Stimulated activated CD8-positive, alpha-beta memory T cell treated with anti-CD3 and anti-CD28 coated beads, Interleukin-7, amount 100 ng/mL, for 48 hours (primary cell): ENCODE results near the gene OPN4.

Experiments
- DNase-seq, 2 donors: peaks; one replicate each; pipeline ENCODE4 v3.0.0-alpha.2; 2020; ENCODE audit warnings: low read depth in 1 of 2; ENCODE audit errors: extremely low read depth in 1 of 2

Gene OPN4

GRCh38 chr10:86677374-86677773, 23.0 kb downstream of the OPN4 start:
- no peak for DNase-seq

- no peak for DNase-seq
These were observed 24.8 kb downstream of the OPN4 start for GRCh38 chr10:86678999-86679792.

GRCh38 chr10:86681047-86681446, 26.7 kb downstream of the OPN4 start:
- no peak for DNase-seq

- no peak for DNase-seq
These were observed 27.5 kb downstream of the OPN4 start for GRCh38 chr10:86681722-86682386.

GRCh38 chr10:86682675-86683074, 28.3 kb downstream of the OPN4 start:
- DNase-seq, result no peak

GRCh38 chr10:86684331-86685097, 30.2 kb downstream of the OPN4 start:
- DNase-seq, result no peak

GRCh38 chr10:86685416-86685815, 31.1 kb downstream of the OPN4 start:
- DNase-seq, result no peak

GRCh38 chr10:86685893-86686632, 31.7 kb downstream of the OPN4 start:
- no peak for DNase-seq

- DNase-seq, result no peak
These were observed 32.6 kb downstream of the OPN4 start for GRCh38 chr10:86686972-86687371.

- no peak for DNase-seq
These were observed 33.4 kb downstream of the OPN4 start for GRCh38 chr10:86687750-86688149.

GRCh38 chr10:86688398-86688921, 34.1 kb downstream of the OPN4 start:
- DNase-seq, result no peak

- no peak for DNase-seq
These were observed 34.8 kb downstream of the OPN4 start for GRCh38 chr10:86689146-86689545.

- DNase-seq, result no peak
These were observed 35.9 kb downstream of the OPN4 start for GRCh38 chr10:86690231-86690630.

GRCh38 chr10:86690657-86691084, 36.3 kb downstream of the OPN4 start:
- no peak for DNase-seq

GRCh38 chr10:86691333-86692022, 37.1 kb downstream of the OPN4 start:
- DNase-seq, result no peak

- DNase-seq, result no peak
These were observed 37.7 kb downstream of the OPN4 start for GRCh38 chr10:86692023-86692514.

GRCh38 chr10:86692664-86693063, 38.3 kb downstream of the OPN4 start:
- DNase-seq, result no peak

- DNase-seq, result no peak
These were observed 38.9 kb downstream of the OPN4 start for GRCh38 chr10:86693275-86693674.

GRCh38 chr10:86693721-86694369, 39.5 kb downstream of the OPN4 start:
- DNase-seq, result no peak
